ENCODE data around the gene ADM2.

Gene ADM2

GRCh38 chr22:50469377-50470305 lies 11.7 kb upstream of the ADM2 start:
- DNase-seq = peak; percentile 59

GRCh38 chr22:50470491-50470890 lies 10.9 kb upstream of the ADM2 start:
- DNase-seq = no peak

GRCh38 chr22:50471197-50471847 lies 10.0 kb upstream of the ADM2 start:
- DNase-seq = no peak

- DNase-seq = no peak
These were observed 9.4 kb upstream of the ADM2 start for GRCh38 chr22:50471962-50472361.

- DNase-seq = no peak
These were observed 8.3 kb upstream of the ADM2 start for GRCh38 chr22:50473088-50473487.

GRCh38 chr22:50473855-50474671 lies 7.3 kb upstream of the ADM2 start:
- no peak for DNase-seq

GRCh38 chr22:50474710-50475651 lies 6.4 kb upstream of the ADM2 start, which contains the start of gene SBF1:
SBF1 (minus strand) TSS chr22:50475035; CDS start chr22:50474840, 195 bp downstream.
- peak; percentile 73 to 74 for DNase-seq

GRCh38 chr22:50475652-50476002 lies 5.7 kb upstream of the ADM2 start:
- DNase-seq = no peak

- DNase-seq = no peak
These were observed 4.5 kb upstream of the ADM2 start for GRCh38 chr22:50476868-50477267.

GRCh38 chr22:50477923-50478322 lies 3.4 kb upstream of the ADM2 start:
- no peak for DNase-seq

- DNase-seq = no peak
These were observed 1.6 kb upstream of the ADM2 start for GRCh38 chr22:50479721-50480120.

- DNase-seq = no peak
These were observed 301 bp upstream of the ADM2 start for GRCh38 chr22:50481045-50481439.

- no peak for DNase-seq
These were observed 1.0 kb downstream of the ADM2 start for GRCh38 chr22:50482107-50483074.

GRCh38 chr22:50483106-50483505 lies 1.8 kb downstream of the ADM2 start:
- DNase-seq = no peak

- DNase-seq = no peak
These were observed 2.2 kb downstream of the ADM2 start for GRCh38 chr22:50483556-50483955.

- DNase-seq = no peak
These were observed 2.9 kb downstream of the ADM2 start for GRCh38 chr22:50483977-50484853.

- no peak for DNase-seq
These were observed 4.1 kb downstream of the ADM2 start for GRCh38 chr22:50485221-50486131.

- DNase-seq = no peak
These were observed 5.4 kb downstream of the ADM2 start, which contains the start of gene MIOX for GRCh38 chr22:50486561-50487289. MIOX (plus strand) TSS chr22:50486859; CDS start chr22:50486898, 39 bp downstream.
